ENCODE measurements around the gene OVOL1.

OVOL1 gene

GRCh38 chr11:65779919-65780769 lies 6.7 kb upstream of the OVOL1 start:
- peak; percentile 87 for TF ChIP-seq CTCF (IDR thresholded peaks at IDR 0.05; ENCODE audit: low read depth, low read length)
- DNase-seq (ENCODE audit: low read depth, low spot score), result peak; percentile 80
- H3K4me3 ChIP-seq (ENCODE audit: low read depth, low read length), result peak overlapping the region; percentile 53
- in situ Hi-C loops (cut with HindIII; ENCODE audit: low sequenced_read_pairs), result no loop called here

- H3K4me3 ChIP-seq (ENCODE audit: low read depth, low read length), result peak within 1 kb of the TSS; percentile 53
- DNase-seq (ENCODE audit: low read depth, low spot score), result peak; percentile 36
- TF ChIP-seq CTCF (IDR thresholded peaks at IDR 0.05; ENCODE audit: low read depth, low read length), result no peak
- in situ Hi-C loops (cut with HindIII; ENCODE audit: low sequenced_read_pairs), result no loop called here
These were observed 6.1 kb upstream of the OVOL1 start, which contains the start of gene AP5B1 for GRCh38 chr11:65780770-65781151. Gene AP5B1 (minus strand): TSS chr11:65780976. CDS start chr11:65780591, 385 bp downstream.

GRCh38 chr11:65781152-65781961 lies 5.5 kb upstream of the OVOL1 start:
- H3K4me3 ChIP-seq (ENCODE audit: low read depth, low read length), result peak overlapping the region; percentile 42
- in situ Hi-C loops (cut with HindIII; ENCODE audit: low sequenced_read_pairs), result no loop called here
- DNase-seq (ENCODE audit: low read depth, low spot score), result no peak
- no peak for TF ChIP-seq CTCF (IDR thresholded peaks at IDR 0.05; ENCODE audit: low read depth, low read length)

- no peak for TF ChIP-seq CTCF (IDR thresholded peaks at IDR 0.05; ENCODE audit: low read depth, low read length)
- in situ Hi-C loops (cut with HindIII; ENCODE audit: low sequenced_read_pairs), result no loop called here
- no peak for DNase-seq (ENCODE audit: low read depth, low spot score)
- no peak overlapping the region for H3K4me3 ChIP-seq (ENCODE audit: low read depth, low read length)
These were observed 4.7 kb upstream of the OVOL1 start for GRCh38 chr11:65781962-65782815.

- in situ Hi-C loops (cut with HindIII; ENCODE audit: low sequenced_read_pairs), result no loop called here
- TF ChIP-seq CTCF (IDR thresholded peaks at IDR 0.05; ENCODE audit: low read depth, low read length), result no peak
- no peak overlapping the region for H3K4me3 ChIP-seq (ENCODE audit: low read depth, low read length)
- no peak for DNase-seq (ENCODE audit: low read depth, low spot score)
These were observed 4.0 kb upstream of the OVOL1 start for GRCh38 chr11:65782816-65783228.
